Lower leg skin (tissue), 3 donors: ENCODE data around the gene EDRF1.

Experiments
- POLR2A ChIP-seq, 2 donors: fragments of 450-650 bp; IDR thresholded peaks; one replicate each; pipeline ENCODE4 v1.6.1; 2016 to 2017; ENCODE audit warnings: antibody characterized with exemption in 2 of 2, mild to moderate bottlenecking in 1 of 2, moderate library complexity in 1 of 2
- TF ChIP-seq, protein P1 (sequence below), 3 donors: fragments of 450-650 bp; IDR thresholded peaks; one replicate each; pipeline ENCODE4 v1.5.1; 2016; ENCODE audit warnings: antibody characterized with exemption in 3 of 3, mild to moderate bottlenecking in 3 of 3, moderate library complexity in 2 of 3

- TF ChIP-seq, protein P1, sequence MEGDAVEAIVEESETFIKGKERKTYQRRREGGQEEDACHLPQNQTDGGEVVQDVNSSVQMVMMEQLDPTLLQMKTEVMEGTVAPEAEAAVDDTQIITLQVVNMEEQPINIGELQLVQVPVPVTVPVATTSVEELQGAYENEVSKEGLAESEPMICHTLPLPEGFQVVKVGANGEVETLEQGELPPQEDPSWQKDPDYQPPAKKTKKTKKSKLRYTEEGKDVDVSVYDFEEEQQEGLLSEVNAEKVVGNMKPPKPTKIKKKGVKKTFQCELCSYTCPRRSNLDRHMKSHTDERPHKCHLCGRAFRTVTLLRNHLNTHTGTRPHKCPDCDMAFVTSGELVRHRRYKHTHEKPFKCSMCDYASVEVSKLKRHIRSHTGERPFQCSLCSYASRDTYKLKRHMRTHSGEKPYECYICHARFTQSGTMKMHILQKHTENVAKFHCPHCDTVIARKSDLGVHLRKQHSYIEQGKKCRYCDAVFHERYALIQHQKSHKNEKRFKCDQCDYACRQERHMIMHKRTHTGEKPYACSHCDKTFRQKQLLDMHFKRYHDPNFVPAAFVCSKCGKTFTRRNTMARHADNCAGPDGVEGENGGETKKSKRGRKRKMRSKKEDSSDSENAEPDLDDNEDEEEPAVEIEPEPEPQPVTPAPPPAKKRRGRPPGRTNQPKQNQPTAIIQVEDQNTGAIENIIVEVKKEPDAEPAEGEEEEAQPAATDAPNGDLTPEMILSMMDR (IDR thresholded peaks at IDR 0.05): no peak
- TF ChIP-seq POLR2A (IDR thresholded peaks at IDR 0.05): no peak
Observed at GRCh38 chr10:125761961-125762360, 42.5 kb downstream of the EDRF1 start.
